Esophagus squamous epithelium (tissue), 5 donors: ENCODE measurements around the gene UGT1A4. TPM values are rescaled to one million over a fixed set of nuclear protein-coding genes. Genes with fewer than 3 reads are reported as not detected.
A peak's percentile ranks its signal among the peaks of the same experiment; 100 is the strongest.

Experiments used
- DNase-seq: peaks from one replicate; lab custom pipeline; 2025; lab: John Stamatoyannopoulos, UW
- H3K27ac ChIP-seq, 4 donors: fragments of 200-600 bp; sonication (generic); one replicate each; pipeline ENCODE4 v1.5.1; 2016 to 2019; ENCODE audit warnings: mild to moderate bottlenecking in 1 of 4
- H3K27me3 ChIP-seq, 4 donors: fragments of 200-600 bp; sonication (generic); 1 replicate in 3 of 4; 2 replicates in 1 of 4; pipeline versions ENCODE4 v1.5.1 to v1.6.0; 2017 to 2021; ENCODE audit warnings: antibody characterized with exemption in 1 of 4
- H3K36me3 ChIP-seq, 3 donors: fragments of 200-600 bp; sonication (generic); one replicate each; pipeline ENCODE4 v1.5.1; 2016 to 2019
- H3K4me1 ChIP-seq, 3 donors: fragments of 200-600 bp; sonication (generic); one replicate each; pipeline ENCODE4 v1.5.1; 2017 to 2019
- H3K4me3 ChIP-seq, 4 donors: fragments of 200-600 bp; sonication (generic); 1 replicate in 3 of 4; 2 replicates in 1 of 4; pipeline ENCODE4 v1.5.1; 2016 to 2019; ENCODE audit warnings: mild to moderate bottlenecking in 2 of 4, moderate library complexity in 1 of 4
- H3K9me3 ChIP-seq, 3 donors: fragments of 200-600 bp; sonication (generic); one replicate each; pipeline ENCODE4 v1.5.1; 2016 to 2019
- CTCF ChIP-seq, 6 experiments: fragments of 450-650 bp in 4 of 6; fragments of 200-600 bp in 2 of 6; sonication (generic) in 2 of 6; IDR thresholded peaks; one replicate each; pipeline ENCODE4 v1.5.1; 2016 to 2019; ENCODE audit warnings: antibody characterized with exemption in 6 of 6, mild to moderate bottlenecking in 4 of 6, moderate library complexity in 4 of 6
- POLR2A ChIP-seq, 4 donors: fragments of 450-650 bp; IDR thresholded peaks; one replicate each; pipeline ENCODE4 v1.6.1; 2017; ENCODE audit warnings: antibody characterized with exemption in 4 of 4, mild to moderate bottlenecking in 4 of 4, moderate library complexity in 3 of 4
- WGBS, 2 donors: methylation state at CpG; one replicate each; pipeline ENCODE4 v1.1.5; 2018; 5-methylcytosine and 5-hydroxymethylcytosine counted together
- intact Hi-C: fragments of 100-400 bp; cut with DNase I; formaldehyde crosslinking; loops from one replicate; pipeline ENCODE4 v1.15.0; 2022
- total RNA-seq, 4 donors: library from RNA; depleted of rRNA; stranded (reverse); fragments of >200 nt; gene quantifications; one replicate each; pipeline ENCODE4 v1.1.0, GENCODE V29; 2016
- donor health status: DM: yes; HTN: yes; CAD: no.

Gene UGT1A4
- total RNA-seq, 4 donors from 2014 or later: 1.1 to 7.4 (median 3.4) TPM

GRCh38 chr2:233690444-233690843, 28.1 kb upstream of the UGT1A4 start:
- TF ChIP-seq POLR2A (IDR thresholded peaks at IDR 0.05) (no peak), CTCF (IDR thresholded peaks at IDR 0.05) (no peak)
- no peak for DNase-seq
- H3K9me3 ChIP-seq: no peaks in the 10 kb centered on the region
- no peaks in the 10 kb centered on the region for H3K27me3 ChIP-seq
- peak overlapping the region; percentile 82 to 92 (median 88) for H3K27ac ChIP-seq
- 29 to 35% methylated on average over 4 of the region's 4 CpGs for WGBS, 2 donors
- no peak overlapping the region for H3K4me3 ChIP-seq
- H3K4me1 ChIP-seq: peaks cover 0 to 75% (median 16%) of the 10 kb centered on the region in 3 donors
- H3K36me3 ChIP-seq: no peaks in the 10 kb centered on the region
- intact Hi-C loops: no loop called here

DNA sequence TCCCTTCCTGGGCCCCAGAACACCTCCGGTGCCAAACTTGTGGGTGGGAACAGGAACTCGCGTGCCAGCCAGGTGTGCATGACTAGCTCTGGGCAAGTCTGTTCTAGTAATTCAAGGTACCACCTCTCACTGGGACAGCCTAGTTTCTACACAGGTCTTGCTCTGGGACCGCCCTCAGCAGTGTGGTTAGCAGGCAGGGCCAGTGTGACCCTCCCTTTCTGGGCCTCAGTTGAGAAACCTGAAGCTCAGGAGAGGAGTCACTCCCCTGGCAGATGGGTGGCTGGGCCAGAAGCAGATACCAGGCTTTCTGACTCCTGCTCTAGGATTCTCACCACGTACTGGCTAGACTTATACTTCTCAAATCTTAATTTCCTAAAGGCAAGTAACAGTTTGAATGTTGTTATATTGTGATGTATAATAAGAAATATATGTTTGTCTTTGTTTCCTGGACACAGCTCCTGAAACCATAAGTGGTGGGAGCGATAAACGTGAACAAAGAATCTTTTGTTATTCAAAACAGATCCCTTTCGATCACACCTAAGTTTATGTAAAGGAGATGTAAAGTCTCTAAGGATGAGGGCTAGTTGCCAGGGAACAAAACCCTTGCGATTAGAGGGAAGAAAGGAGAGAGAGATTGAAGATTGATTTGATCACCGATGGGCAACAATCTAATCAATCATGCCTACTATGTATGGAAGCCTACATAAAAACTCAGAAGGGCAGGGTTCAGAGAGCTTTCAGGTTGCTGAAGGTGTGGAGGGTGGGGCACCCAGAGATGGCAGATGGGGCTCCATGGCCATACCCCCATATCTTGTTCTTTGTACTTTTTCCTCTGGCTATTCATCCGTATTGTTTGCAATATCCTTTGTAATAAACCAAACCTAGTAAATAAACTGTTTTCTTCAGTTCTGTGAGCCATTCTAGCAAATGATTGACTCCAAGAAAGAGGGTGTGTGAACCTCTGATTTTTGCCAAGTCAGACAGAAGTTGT, 26.8 kb upstream of the UGT1A4 start:
- no peak for DNase-seq

DNA sequence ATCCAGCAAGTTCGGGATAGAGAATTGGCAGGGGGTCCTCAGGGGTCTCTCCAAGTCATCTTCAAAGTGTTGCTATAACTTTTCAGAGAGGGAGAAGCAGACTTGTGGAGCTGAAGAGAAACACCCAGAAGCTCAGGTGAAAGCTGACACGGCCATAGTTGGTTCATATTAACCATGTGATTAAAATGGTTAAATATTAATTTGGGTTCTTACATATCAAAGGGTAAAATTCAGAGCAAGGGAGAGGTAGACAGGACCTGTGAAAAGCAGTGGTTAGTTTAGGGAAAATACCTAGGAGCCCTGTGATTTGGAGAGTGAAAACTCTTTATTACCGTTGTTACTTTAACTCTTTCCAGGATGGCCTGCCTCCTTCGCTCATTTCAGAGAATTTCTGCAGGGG, 25.9 kb upstream of the UGT1A4 start, which contains the start of gene UGT1A6:
UGT1A6 (plus strand) TSS at position 243 of the 400 bp plus-strand sequence; CDS start at position 358, 115 bp downstream.
- Histone ChIP-seq H3K27me3 (no peaks in the 10 kb centered on the region), H3K27ac (peak within 1 kb of the TSS; percentile 62 to 92 (median 88)), H3K36me3 (no peaks in the 10 kb centered on the region), H3K4me3 (peak within 1 kb of the TSS; percentile 34 to 47 (median 43)), H3K4me1 (peaks cover 0 to 66% (median 16%) of the 10 kb centered on the region in 3 donors), H3K9me3 (no peaks in the 10 kb centered on the region)
- DNase-seq: no peak
- intact Hi-C loops: no loop called here
- TF ChIP-seq POLR2A (IDR thresholded peaks at IDR 0.05): no peak
- WGBS, 2 donors: 62 to 65% methylated on average over 4 of the region's 4 CpGs

More for the DNA sequence above, 26.8 kb upstream of the UGT1A4 start:
- H3K9me3 ChIP-seq: no peaks in the 10 kb centered on the region
- H3K27ac ChIP-seq: peak overlapping the region; percentile 82 to 92 (median 88)
- no peaks in the 10 kb centered on the region for H3K27me3 ChIP-seq
- peaks cover 0 to 70% (median 16%) of the 10 kb centered on the region in 3 donors for H3K4me1 ChIP-seq
- intact Hi-C loops: no loop called here
- peak overlapping the region; percentile 34 to 47 (median 43) for H3K4me3 ChIP-seq
- TF ChIP-seq POLR2A (IDR thresholded peaks at IDR 0.05) (peak in 3 of 4 donors; percentile 74 to 90 (median 80)), CTCF (IDR thresholded peaks at IDR 0.05) (no peak)
- 41 to 47% methylated on average over 9 to 11 of the region's 11 CpGs for WGBS, 2 donors
- H3K36me3 ChIP-seq: no peaks in the 10 kb centered on the region

- peak overlapping the region in 3 of 4 donors; percentile 86 to 92 (median 90) for H3K27ac ChIP-seq
- peak overlapping the region in 3 of 4 donors; percentile 34 to 45 (median 41) for H3K4me3 ChIP-seq
- WGBS, 2 donors: 51 to 54% methylated on average over 5 to 6 of the region's 6 CpGs
- TF ChIP-seq CTCF (IDR thresholded peaks at IDR 0.05): no peak
- H3K4me1 ChIP-seq: peaks cover under 1 to 67% (median 16%) of the 10 kb centered on the region in 3 donors
- no peak for DNase-seq
- intact Hi-C loops: no loop called here
- H3K9me3 ChIP-seq: no peaks in the 10 kb centered on the region
- no peaks in the 10 kb centered on the region for H3K27me3 ChIP-seq
- no peaks in the 10 kb centered on the region for H3K36me3 ChIP-seq
These were observed 24.6 kb upstream of the UGT1A4 start for GRCh38 chr2:233693963-233694362.

GRCh38 chr2:233698740-233699139, 19.8 kb upstream of the UGT1A4 start:
- WGBS, 2 donors: 76 to 86% methylated on average over 1 to 4 of the region's 4 CpGs
- no peaks in the 10 kb centered on the region for H3K36me3 ChIP-seq
- H3K4me3 ChIP-seq: no peak overlapping the region
- no peak for DNase-seq
- intact Hi-C loops: no loop called here
- no peaks in the 10 kb centered on the region for H3K9me3 ChIP-seq
- H3K4me1 ChIP-seq: peaks cover 0 to 52% (median 7%) of the 10 kb centered on the region in 3 donors
- no peaks in the 10 kb centered on the region for H3K27me3 ChIP-seq
- TF ChIP-seq CTCF (IDR thresholded peaks at IDR 0.05) (no peak), POLR2A (IDR thresholded peaks at IDR 0.05) (no peak)
- H3K27ac ChIP-seq: peak overlapping the region in 3 of 4 donors; percentile 77 to 92 (median 86)
